Measurements from ENCODE around the gene IL24.

Gene IL24

GRCh38 chr1:206896261-206896660 is 982 bp upstream of the IL24 start:
- ATAC-seq (ENCODE audit: low read depth) (no peak), DNase-seq (ENCODE audit: low spot score) (no peak)
- Histone ChIP-seq H3K27ac (ENCODE audit: poor library complexity, severe bottlenecking) (peak overlapping the region; percentile 98), H3K27me3 (ENCODE audit: insufficient read depth, poor library complexity, severe bottlenecking) (no peaks in the 10 kb centered on the region), H3K36me3 (ENCODE audit: low read depth) (no peaks in the 10 kb centered on the region), H3K9me3 (ENCODE audit: severe bottlenecking) (no peaks in the 10 kb centered on the region), H3K4me3 (ENCODE audit: severe bottlenecking) (no peak overlapping the region), H3K4me1 (ENCODE audit: insufficient read depth, poor library complexity, severe bottlenecking) (peaks cover 70% of the 10 kb centered on the region)
- no peak for TF ChIP-seq CTCF (IDR thresholded peaks at IDR 0.05; ENCODE audit: poor library complexity, severe bottlenecking)

- no peaks in the 10 kb centered on the region for H3K9me3 ChIP-seq (ENCODE audit: severe bottlenecking)
- TF ChIP-seq CTCF (IDR thresholded peaks at IDR 0.05; ENCODE audit: poor library complexity, severe bottlenecking) = no peak
- H3K27me3 ChIP-seq (ENCODE audit: insufficient read depth, poor library complexity, severe bottlenecking) = no peaks in the 10 kb centered on the region
- H3K4me3 ChIP-seq (ENCODE audit: severe bottlenecking) = no peak overlapping the region
- DNase-seq (ENCODE audit: low spot score) (no peak), ATAC-seq (ENCODE audit: low read depth) (peak; percentile 51)
- H3K36me3 ChIP-seq (ENCODE audit: low read depth) = no peaks in the 10 kb centered on the region
- H3K4me1 ChIP-seq (ENCODE audit: insufficient read depth, poor library complexity, severe bottlenecking) = peaks cover 49% of the 10 kb centered on the region
- peak overlapping the region; percentile 98 for H3K27ac ChIP-seq (ENCODE audit: poor library complexity, severe bottlenecking)
Observed at GRCh38 chr1:206898089-206898914, 1.1 kb downstream of the IL24 start.

DNA sequence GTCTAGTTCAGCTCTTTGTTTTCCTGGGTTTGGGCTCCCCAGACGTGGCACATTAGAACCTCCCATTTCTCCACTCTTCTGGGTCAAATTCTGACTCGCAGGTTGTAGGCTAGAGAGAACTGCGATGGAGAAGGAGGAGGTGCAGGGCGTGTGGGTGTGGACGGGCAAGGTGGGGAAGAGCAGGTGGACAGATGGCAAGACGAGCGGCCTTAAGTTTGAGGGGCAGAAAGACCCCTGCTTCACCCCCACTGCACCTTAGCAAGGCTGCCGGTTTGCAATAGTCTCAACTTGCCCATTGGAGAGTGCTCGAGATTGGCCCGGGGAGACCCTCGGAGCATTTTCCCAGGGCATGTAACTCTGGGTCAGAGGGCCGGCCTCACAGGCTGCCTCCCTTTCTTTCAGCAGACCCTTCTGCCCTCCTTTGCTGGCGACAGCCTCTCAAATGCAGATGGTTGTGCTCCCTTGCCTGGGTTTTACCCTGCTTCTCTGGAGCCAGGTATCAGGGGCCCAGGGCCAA is 1.7 kb downstream of the IL24 start:
- Histone ChIP-seq H3K36me3 (ENCODE audit: low read depth) (no peaks in the 10 kb centered on the region), H3K27me3 (ENCODE audit: insufficient read depth, poor library complexity, severe bottlenecking) (no peaks in the 10 kb centered on the region), H3K4me1 (ENCODE audit: insufficient read depth, poor library complexity, severe bottlenecking) (peaks cover 43% of the 10 kb centered on the region), H3K27ac (ENCODE audit: poor library complexity, severe bottlenecking) (peak overlapping the region; percentile 98), H3K4me3 (ENCODE audit: severe bottlenecking) (no peak overlapping the region), H3K9me3 (ENCODE audit: severe bottlenecking) (no peaks in the 10 kb centered on the region)
- no peak for TF ChIP-seq CTCF (IDR thresholded peaks at IDR 0.05; ENCODE audit: poor library complexity, severe bottlenecking)
- no peak for ATAC-seq (ENCODE audit: low read depth)
- DNase-seq (ENCODE audit: low spot score) = no peak

DNA sequence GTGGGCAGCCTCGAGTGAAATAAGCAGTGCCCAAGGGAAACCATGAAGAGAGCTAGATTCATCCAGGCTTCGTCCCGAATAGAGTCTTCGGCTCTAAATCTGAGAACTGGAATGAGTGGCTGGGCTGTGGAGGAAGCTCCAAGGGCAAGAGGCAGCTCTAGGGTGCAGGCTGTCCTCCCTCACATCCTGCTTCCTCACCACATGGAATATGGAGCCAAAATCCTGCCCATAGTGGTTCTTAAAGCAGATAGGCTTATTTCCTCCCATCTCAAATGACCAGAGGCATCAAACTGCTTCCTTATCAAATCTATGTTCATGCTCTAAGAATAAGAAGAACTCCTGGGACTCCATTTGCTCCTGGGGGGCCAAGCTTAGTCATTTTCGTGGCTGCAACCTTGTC is 2.5 kb downstream of the IL24 start:
- H3K36me3 ChIP-seq (ENCODE audit: low read depth) = no peaks in the 10 kb centered on the region
- no peak overlapping the region for H3K4me3 ChIP-seq (ENCODE audit: severe bottlenecking)
- ATAC-seq (ENCODE audit: low read depth) (no peak), DNase-seq (ENCODE audit: low spot score) (no peak)
- peaks cover 41% of the 10 kb centered on the region for H3K4me1 ChIP-seq (ENCODE audit: insufficient read depth, poor library complexity, severe bottlenecking)
- H3K9me3 ChIP-seq (ENCODE audit: severe bottlenecking) = no peaks in the 10 kb centered on the region
- no peak overlapping the region for H3K27ac ChIP-seq (ENCODE audit: poor library complexity, severe bottlenecking)
- TF ChIP-seq CTCF (IDR thresholded peaks at IDR 0.05; ENCODE audit: poor library complexity, severe bottlenecking) = no peak
- H3K27me3 ChIP-seq (ENCODE audit: insufficient read depth, poor library complexity, severe bottlenecking) = no peaks in the 10 kb centered on the region

- DNase-seq (ENCODE audit: low spot score) (no peak), ATAC-seq (ENCODE audit: low read depth) (no peak)
- Histone ChIP-seq H3K36me3 (ENCODE audit: low read depth) (no peaks in the 10 kb centered on the region), H3K4me3 (ENCODE audit: severe bottlenecking) (no peak overlapping the region), H3K9me3 (ENCODE audit: severe bottlenecking) (no peaks in the 10 kb centered on the region), H3K27me3 (ENCODE audit: insufficient read depth, poor library complexity, severe bottlenecking) (no peaks in the 10 kb centered on the region), H3K4me1 (ENCODE audit: insufficient read depth, poor library complexity, severe bottlenecking) (peaks cover 41% of the 10 kb centered on the region), H3K27ac (ENCODE audit: poor library complexity, severe bottlenecking) (no peak overlapping the region)
- TF ChIP-seq CTCF (IDR thresholded peaks at IDR 0.05; ENCODE audit: poor library complexity, severe bottlenecking) = no peak
Observed at GRCh38 chr1:206900149-206900548, 2.9 kb downstream of the IL24 start.
